ENCODE results near the gene CAMTA1. TPM values are rescaled to one million over a fixed set of nuclear protein-coding genes. Genes with fewer than 3 reads are reported as not detected.

CAMTA1 gene
- total RNA-seq, 1 experiment from 2014 or later: 69.5 TPM

GRCh38 chr1:7293702-7294629, 508.7 kb downstream of the CAMTA1 start:
- peaks cover 19 to 22% of the 10 kb centered on the region in 2 experiments for H3K4me1 ChIP-seq (ENCODE audit: control insufficient read depth in 1 of 2, insufficient read depth in 2 of 2, low read length in 2 of 2)
- no peaks in the 10 kb centered on the region for H4K20me1 ChIP-seq (ENCODE audit: insufficient read depth)
- BruUV-seq (replicated peaks): no TSS peak
- ATAC-seq: no peak
- no peak overlapping the region for H3K4me2 ChIP-seq (ENCODE audit: low read length)
- H3K27me3 ChIP-seq (ENCODE audit: insufficient read depth, low read length): no peaks in the 10 kb centered on the region
- H3K36me3 ChIP-seq (ENCODE audit: control insufficient read depth in 1 of 2, insufficient read depth in 2 of 2, low read length in 2 of 2): no peaks in the 10 kb centered on the region
- CTCF ChIA-PET: no interaction called here
- no peaks in the 10 kb centered on the region for H3K9me2 ChIP-seq (ENCODE audit: insufficient read depth)
- H2AFZ ChIP-seq (ENCODE audit: low read depth, low read length, poor library complexity, severe bottlenecking): no peak overlapping the region
- TF ChIP-seq ZFX (IDR thresholded peaks at IDR 0.05) (no peak), POLR2A (IDR thresholded peaks at IDR 0.05; ENCODE audit: borderline replicate concordance, extremely low read depth, insufficient read depth, insufficient read length) (no peak), SRF (IDR thresholded peaks at IDR 0.05; ENCODE audit: low read depth) (no peak), FOSL1 (IDR thresholded peaks at IDR 0.05; ENCODE audit: low read depth) (no peak), ZBTB33 (IDR thresholded peaks at IDR 0.05; ENCODE audit: extremely low read depth, insufficient replicate concordance, low read length) (no peak), CTCF (IDR thresholded peaks at IDR 0.05 in 2 of 3, conservative IDR thresholded peaks at IDR 0.05 in 1 of 3; ENCODE audit: borderline replicate concordance in 1 of 3, insufficient read depth in 1 of 3, low read depth in 2 of 3, low read length in 2 of 3) (no peak), RAD21 (IDR thresholded peaks at IDR 0.05; ENCODE audit: low read depth) (peak; percentile 28)
- intact Hi-C loops (cut with micrococcal nuclease): no loop called here
- RAD21 ChIA-PET (ENCODE audit: low non-redundant PET in 1 of 2, low total read pairs in 2 of 2, uncharacterized antibody in 2 of 2, unreplicated experiment in 2 of 2): no interaction called here
- no peak for DNase-seq (ENCODE audit: low read depth, low spot score)
- H3K9me3 ChIP-seq (ENCODE audit: control insufficient read depth in 1 of 2, insufficient read depth in 1 of 2, low read depth in 1 of 2, low read length in 2 of 2): peaks cover 0 to 9% of the 10 kb centered on the region in 2 experiments; a peak in 1 of 4 replicates
- H3K9ac ChIP-seq (ENCODE audit: low read length): no peak overlapping the region
- H3K4me3 ChIP-seq (replicated peaks in 1 of 2; ENCODE audit: low read depth in 1 of 2, low read length in 2 of 2): no peak overlapping the region
- H3K79me2 ChIP-seq (ENCODE audit: insufficient read depth, low read length): no peaks in the 10 kb centered on the region
- H3K27ac ChIP-seq (ENCODE audit: low read depth, low read length): no peak overlapping the region
- POLR2A ChIA-PET: no interaction called here

Data from HCT116 (cell line).